ENCODE results near the gene RAB3A.

DNA sequence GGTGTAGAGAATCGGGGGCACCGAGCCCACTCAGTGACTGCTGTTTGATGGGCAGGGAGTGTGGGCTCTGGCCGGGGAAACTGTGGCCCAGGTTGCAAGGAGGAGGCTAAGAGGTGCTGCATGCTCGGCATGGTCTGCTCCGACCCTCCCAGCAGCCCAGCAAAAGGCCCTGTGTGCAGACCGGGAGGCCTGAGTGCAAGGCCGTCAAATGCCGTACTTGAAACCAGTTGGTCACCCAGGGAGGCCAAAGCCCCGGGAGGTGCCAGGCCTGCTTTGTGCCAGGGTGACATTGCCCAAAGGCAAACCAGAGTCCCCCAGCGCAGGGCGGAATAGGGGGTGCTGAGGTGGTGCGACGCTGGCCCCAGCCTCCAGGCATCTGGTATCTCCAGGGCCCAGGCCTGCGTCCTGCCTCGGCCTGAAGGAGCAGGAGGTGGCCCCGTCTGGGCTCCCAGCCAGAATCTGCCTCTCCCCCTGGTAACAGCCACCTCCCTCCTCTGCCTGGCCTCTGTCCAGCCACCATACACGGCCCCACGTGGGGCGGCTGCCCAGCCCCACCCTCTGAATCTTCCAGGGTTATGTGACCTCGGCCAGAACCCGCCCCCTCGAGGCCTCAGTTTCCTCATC, 46.9 kb downstream of the RAB3A start:
- TF ChIP-seq, protein P1, sequence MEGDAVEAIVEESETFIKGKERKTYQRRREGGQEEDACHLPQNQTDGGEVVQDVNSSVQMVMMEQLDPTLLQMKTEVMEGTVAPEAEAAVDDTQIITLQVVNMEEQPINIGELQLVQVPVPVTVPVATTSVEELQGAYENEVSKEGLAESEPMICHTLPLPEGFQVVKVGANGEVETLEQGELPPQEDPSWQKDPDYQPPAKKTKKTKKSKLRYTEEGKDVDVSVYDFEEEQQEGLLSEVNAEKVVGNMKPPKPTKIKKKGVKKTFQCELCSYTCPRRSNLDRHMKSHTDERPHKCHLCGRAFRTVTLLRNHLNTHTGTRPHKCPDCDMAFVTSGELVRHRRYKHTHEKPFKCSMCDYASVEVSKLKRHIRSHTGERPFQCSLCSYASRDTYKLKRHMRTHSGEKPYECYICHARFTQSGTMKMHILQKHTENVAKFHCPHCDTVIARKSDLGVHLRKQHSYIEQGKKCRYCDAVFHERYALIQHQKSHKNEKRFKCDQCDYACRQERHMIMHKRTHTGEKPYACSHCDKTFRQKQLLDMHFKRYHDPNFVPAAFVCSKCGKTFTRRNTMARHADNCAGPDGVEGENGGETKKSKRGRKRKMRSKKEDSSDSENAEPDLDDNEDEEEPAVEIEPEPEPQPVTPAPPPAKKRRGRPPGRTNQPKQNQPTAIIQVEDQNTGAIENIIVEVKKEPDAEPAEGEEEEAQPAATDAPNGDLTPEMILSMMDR (IDR thresholded peaks at IDR 0.05), result no peak
- TF ChIP-seq POLR2A (IDR thresholded peaks at IDR 0.05), result peak in 2 of 3 donors; percentile 37
